Spleen (tissue), 11 donors: ENCODE results near the gene PM20D2. TPM values are rescaled to one million over a fixed set of nuclear protein-coding genes. Genes with fewer than 3 reads are reported as not detected.

Experiments
- DNase-seq: peaks from one replicate; pipeline ENCODE4 v3.0.0-alpha.2; 2020
- H3K27ac ChIP-seq, 8 donors: fragments of 200-600 bp; sonication (generic) in 7 of 8; 1 replicate in 4 of 8; 2 replicates in 4 of 8; pipeline versions ENCODE4 v1.5.0 to v1.8.0; 2016 to 2021; ENCODE audit warnings: inconsistent platforms in 4 of 8, mild to moderate bottlenecking in 4 of 8, moderate library complexity in 1 of 8
- H3K27me3 ChIP-seq, 7 donors: fragments of 200-600 bp; sonication (generic) in 6 of 7; replicated peaks in 1 of 7; 1 replicate in 4 of 7; 2 replicates in 3 of 7; pipeline versions ENCODE4 v1.5.0 to v1.8.0; 2016 to 2021; ENCODE audit warnings: inconsistent platforms in 3 of 7, mild to moderate bottlenecking in 1 of 7
- H3K36me3 ChIP-seq, 6 donors: fragments of 200-600 bp; sonication (generic) in 5 of 6; 1 replicate in 4 of 6; 2 replicates in 2 of 6; pipeline versions ENCODE4 v1.5.0 to v1.8.0; 2016 to 2021; ENCODE audit warnings: inconsistent platforms in 2 of 6
- H3K4me1 ChIP-seq, 6 donors: fragments of 200-600 bp; sonication (generic) in 5 of 6; 1 replicate in 3 of 6; 2 replicates in 3 of 6; pipeline versions ENCODE4 v1.5.0 to v1.8.0; 2016 to 2021; ENCODE audit warnings: inconsistent platforms in 3 of 6
- H3K4me3 ChIP-seq, 8 donors: fragments of 200-600 bp; sonication (generic) in 7 of 8; 1 replicate in 4 of 8; 2 replicates in 4 of 8; pipeline versions ENCODE4 v1.5.0 to v1.8.0; 2016 to 2021; ENCODE audit warnings: inconsistent platforms in 4 of 8, mild to moderate bottlenecking in 4 of 8, moderate library complexity in 2 of 8
- H3K9me3 ChIP-seq, 8 donors: fragments of 200-600 bp; sonication (generic) in 7 of 8; 1 replicate in 4 of 8; 2 replicates in 4 of 8; pipeline versions ENCODE4 v1.5.0 to v1.8.0; 2016 to 2021; ENCODE audit warnings: inconsistent platforms in 4 of 8
- POLR2A ChIP-seq, 3 donors: fragments of 450-650 bp; IDR thresholded peaks; one replicate each; pipeline ENCODE4 v1.5.1; 2017; ENCODE audit warnings: antibody characterized with exemption in 3 of 3, mild to moderate bottlenecking in 1 of 3
- POLR2AphosphoS5 ChIP-seq, 3 donors: sonication (generic); formaldehyde crosslinking; IDR thresholded peaks; one replicate each; pipeline ENCODE4 v1.5.1; 2017; ENCODE audit warnings: antibody characterized with exemption in 3 of 3
- WGBS, 5 donors: extraction: QIAGEN DNeasy Blood & Tissue Kit in 3 of 5; methylation state at CpG; one replicate each; pipeline versions ENCODE4 v1.1.5 to v1.1.7; 2013 to 2018; 5-methylcytosine and 5-hydroxymethylcytosine counted together
- intact Hi-C: fragments of 100-400 bp; cut with DNase I; formaldehyde crosslinking; loops from one replicate; pipeline ENCODE4 v1.15.0; 2023; ENCODE audit warnings: low total_unique reads
- polyA plus RNA-seq, 3 donors: library from polyadenylated mRNA; stranded (reverse); fragments of 200-250 nt; gene quantifications; one replicate each; pipeline ENCODE4 v1.2.1, GENCODE V29; 2013
- total RNA-seq, 7 donors: library from RNA; depleted of rRNA in 3 of 7; stranded (reverse); fragments of >200 nt in 3 of 7; fragmentation: NEBNext Ultra II Directional in 4 of 7; extraction: Animal tissue kit (Norgen Biotek cat#: 25700) in 4 of 7; gene quantifications; one replicate each; pipeline versions ENCODE4 v1.1.0 to v1.2.1, GENCODE V29; 2016 to 2021
- TF ChIP-seq, protein P1 (sequence below), 11 experiments: fragments of 200-600 bp in 7 of 11; fragments of 450-650 bp in 4 of 11; sonication (generic) in 4 of 11; IDR thresholded peaks in 8 of 11; conservative IDR thresholded peaks in 3 of 11; 1 replicate in 7 of 11; 2 replicates in 4 of 11; pipeline versions ENCODE4 v1.4.0 to v1.8.0; 2016 to 2021; ENCODE audit warnings: antibody characterized with exemption in 11 of 11, inconsistent platforms in 4 of 11, mild to moderate bottlenecking in 1 of 11
- donor health status: healthy with polysubstance abuse.
- donor health status: DM: no; HTN: no; CAD: no; lungs with moderate emphysema.
- donor health status: DM: no; HTN: no; CAD: no.
- donor health status: Bipolar disorder and iron deficiency.
- donor health status: healthy.
- donor health status: DM: no; HTN: no; CAD: no.
- donor health status: DM: yes; HTN: yes; CAD: no.

The PM20D2 gene
- total and polyA plus RNA-seq, 10 donors = 5.6 to 14.6 (median 7.3) TPM

DNA sequence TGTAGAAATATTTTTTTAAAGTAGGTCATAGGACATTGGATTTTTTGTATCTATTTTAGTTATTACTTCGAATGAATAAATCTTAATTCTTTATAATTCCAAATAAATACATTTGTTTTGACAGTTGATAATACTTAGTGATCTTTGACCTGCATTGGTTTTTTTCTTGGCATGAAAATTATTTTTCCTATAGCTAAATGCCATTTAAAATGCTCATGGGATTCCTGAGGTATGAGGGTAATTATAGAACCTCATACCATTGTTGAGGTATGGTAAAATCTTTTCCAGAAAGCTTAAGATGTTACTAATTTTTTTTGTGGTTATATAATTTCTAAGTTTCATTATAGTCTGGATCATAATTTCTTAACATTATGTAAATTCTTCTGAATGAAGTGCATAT, 8.3 kb downstream of the PM20D2 start:
- H3K4me1 ChIP-seq = no peaks in the 10 kb centered on the region
- H3K4me3 ChIP-seq = no peak overlapping the region
- intact Hi-C loops = no loop called here
- DNase-seq = no peak
- TF ChIP-seq POLR2AphosphoS5 (IDR thresholded peaks at IDR 0.05) = no peak
- TF ChIP-seq POLR2A (IDR thresholded peaks at IDR 0.05) = no peak
- TF ChIP-seq, protein P1, sequence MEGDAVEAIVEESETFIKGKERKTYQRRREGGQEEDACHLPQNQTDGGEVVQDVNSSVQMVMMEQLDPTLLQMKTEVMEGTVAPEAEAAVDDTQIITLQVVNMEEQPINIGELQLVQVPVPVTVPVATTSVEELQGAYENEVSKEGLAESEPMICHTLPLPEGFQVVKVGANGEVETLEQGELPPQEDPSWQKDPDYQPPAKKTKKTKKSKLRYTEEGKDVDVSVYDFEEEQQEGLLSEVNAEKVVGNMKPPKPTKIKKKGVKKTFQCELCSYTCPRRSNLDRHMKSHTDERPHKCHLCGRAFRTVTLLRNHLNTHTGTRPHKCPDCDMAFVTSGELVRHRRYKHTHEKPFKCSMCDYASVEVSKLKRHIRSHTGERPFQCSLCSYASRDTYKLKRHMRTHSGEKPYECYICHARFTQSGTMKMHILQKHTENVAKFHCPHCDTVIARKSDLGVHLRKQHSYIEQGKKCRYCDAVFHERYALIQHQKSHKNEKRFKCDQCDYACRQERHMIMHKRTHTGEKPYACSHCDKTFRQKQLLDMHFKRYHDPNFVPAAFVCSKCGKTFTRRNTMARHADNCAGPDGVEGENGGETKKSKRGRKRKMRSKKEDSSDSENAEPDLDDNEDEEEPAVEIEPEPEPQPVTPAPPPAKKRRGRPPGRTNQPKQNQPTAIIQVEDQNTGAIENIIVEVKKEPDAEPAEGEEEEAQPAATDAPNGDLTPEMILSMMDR (IDR thresholded peaks at IDR 0.05 in 8 of 11, conservative IDR thresholded peaks at IDR 0.05 in 3 of 11) = no peak
- 91 to 98% (median 96%) methylated on average over 1 of the region's 1 CpG for WGBS, 5 donors
- no peaks in the 10 kb centered on the region for H3K9me3 ChIP-seq
- no peaks in the 10 kb centered on the region for H3K27me3 ChIP-seq
- H3K27ac ChIP-seq = no peak overlapping the region
- H3K36me3 ChIP-seq = peaks cover 0 to 65% (median 0%) of the 10 kb centered on the region in 6 donors

DNA sequence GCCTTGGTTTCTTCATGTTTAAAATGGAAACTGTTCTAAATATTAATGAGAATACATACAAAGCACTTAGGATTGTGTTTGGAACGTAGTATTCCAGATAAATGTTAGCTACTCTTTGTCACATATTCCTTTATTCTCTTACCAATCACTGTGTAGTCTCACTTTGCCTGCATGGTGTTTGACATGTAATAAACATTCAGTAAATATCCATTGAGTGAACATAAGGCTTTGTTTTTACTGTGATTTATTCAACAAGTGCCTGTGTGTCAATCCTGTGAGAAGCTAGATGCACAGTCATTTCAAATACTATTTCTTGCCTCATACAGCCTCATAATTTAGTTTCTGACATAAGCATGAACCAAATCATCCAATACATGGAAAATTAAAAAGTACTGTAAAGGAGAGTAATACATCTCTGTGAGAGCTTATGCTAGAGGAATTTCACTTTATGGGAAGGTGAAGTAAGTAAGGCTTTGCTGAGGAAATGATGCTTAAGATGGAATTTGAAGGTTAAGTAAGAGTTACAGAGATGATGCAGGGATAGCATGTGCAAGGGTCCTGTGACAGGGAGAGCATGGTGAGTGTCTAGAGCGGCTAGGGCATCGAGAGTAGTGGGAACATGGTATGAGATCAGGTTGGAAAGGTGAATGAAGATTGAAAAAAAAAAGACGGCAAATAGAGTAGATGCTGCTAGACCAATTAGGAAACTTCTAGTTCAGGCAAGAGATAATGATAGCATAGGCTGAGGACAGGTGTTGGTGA, 14.7 kb downstream of the PM20D2 start:
- 95 to 99% (median 96%) methylated on average over 4 of the region's 4 CpGs for WGBS, 5 donors
- intact Hi-C loops = no loop called here
- Histone ChIP-seq H3K27me3 (no peaks in the 10 kb centered on the region), H3K27ac (no peak overlapping the region), H3K4me1 (no peaks in the 10 kb centered on the region), H3K4me3 (no peak overlapping the region), H3K9me3 (no peaks in the 10 kb centered on the region), H3K36me3 (peaks cover 0 to 83% (median 37%) of the 10 kb centered on the region in 6 donors)
- DNase-seq = no peak
- TF ChIP-seq, protein P1 (IDR thresholded peaks at IDR 0.05 in 8 of 11, conservative IDR thresholded peaks at IDR 0.05 in 3 of 11) = no peak
- TF ChIP-seq POLR2A (IDR thresholded peaks at IDR 0.05) = no peak
- TF ChIP-seq POLR2AphosphoS5 (IDR thresholded peaks at IDR 0.05) = no peak

DNA sequence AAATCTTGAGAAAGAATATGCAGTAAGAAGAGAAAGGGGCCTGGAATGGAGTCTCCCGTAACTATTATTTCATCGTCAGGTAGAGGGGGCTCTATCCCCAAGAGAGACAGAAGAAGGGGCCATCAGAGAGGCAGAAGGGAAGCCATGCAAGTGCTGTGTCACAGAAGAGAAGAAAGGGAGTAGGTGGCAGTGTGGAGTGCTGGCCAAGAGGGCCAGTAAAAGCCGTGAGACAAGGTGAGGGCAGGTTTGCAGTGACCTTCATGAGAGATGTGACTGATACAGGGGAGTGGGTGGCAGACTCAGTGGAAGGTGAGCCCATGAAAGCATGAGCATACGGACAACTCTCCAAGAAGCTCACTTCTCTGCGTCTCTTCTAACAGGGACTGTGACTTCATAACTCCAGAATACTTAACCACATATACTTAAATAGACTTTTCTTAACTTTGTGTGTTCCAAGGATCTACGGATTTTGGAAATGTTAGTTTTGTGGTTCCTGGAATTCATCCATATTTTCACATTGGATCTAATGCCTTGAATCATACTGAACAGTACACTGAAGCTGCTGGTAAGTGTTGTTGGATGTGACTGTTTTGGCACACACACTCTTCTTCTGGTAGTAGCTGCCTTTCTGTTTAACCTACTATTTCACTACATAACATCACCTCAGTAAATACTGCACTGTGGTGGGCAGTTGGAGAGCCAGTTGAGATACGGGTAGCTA, 15.6 kb downstream of the PM20D2 start:
- Histone ChIP-seq H3K9me3 (no peaks in the 10 kb centered on the region), H3K36me3 (peaks cover 0 to 80% (median 37%) of the 10 kb centered on the region in 6 donors), H3K27ac (peak overlapping the region in 1 of 8 donors; percentile 7), H3K4me3 (no peak overlapping the region), H3K27me3 (no peaks in the 10 kb centered on the region), H3K4me1 (no peaks in the 10 kb centered on the region)
- 83 to 95% (median 91%) methylated on average over 7 of the region's 7 CpGs for WGBS, 5 donors
- no peak for DNase-seq
- intact Hi-C loops = no loop called here
- TF ChIP-seq POLR2A (IDR thresholded peaks at IDR 0.05) = no peak
- TF ChIP-seq, protein P1 (IDR thresholded peaks at IDR 0.05 in 8 of 11, conservative IDR thresholded peaks at IDR 0.05 in 3 of 11) = no peak
- no peak for TF ChIP-seq POLR2AphosphoS5 (IDR thresholded peaks at IDR 0.05)

DNA sequence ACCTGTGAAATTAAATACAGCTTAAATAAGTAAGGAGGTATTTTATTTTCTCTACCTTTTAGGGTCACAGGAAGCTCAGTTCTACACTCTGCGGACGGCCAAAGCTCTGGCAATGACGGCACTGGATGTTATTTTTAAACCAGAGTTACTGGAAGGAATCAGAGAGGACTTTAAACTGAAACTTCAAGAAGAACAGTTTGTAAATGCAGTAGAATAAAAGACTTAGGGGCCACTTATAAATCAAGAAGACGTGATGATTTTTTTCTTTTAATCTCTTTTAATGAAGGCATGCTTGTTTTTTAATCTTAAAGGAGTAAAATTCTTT, 16.2 kb downstream of the PM20D2 start:
- Histone ChIP-seq H3K9me3 (no peaks in the 10 kb centered on the region), H3K4me1 (no peaks in the 10 kb centered on the region), H3K27ac (peak overlapping the region in 1 of 8 donors; percentile 7), H3K4me3 (no peak overlapping the region), H3K36me3 (peaks cover 0 to 79% (median 37%) of the 10 kb centered on the region in 6 donors), H3K27me3 (no peaks in the 10 kb centered on the region)
- no peak for DNase-seq
- WGBS, 5 donors = 85 to 92% (median 87%) methylated on average over 4 of the region's 4 CpGs
- intact Hi-C loops = no loop called here
- TF ChIP-seq POLR2AphosphoS5 (IDR thresholded peaks at IDR 0.05) (no peak), POLR2A (IDR thresholded peaks at IDR 0.05) (no peak)
- TF ChIP-seq, protein P1 (IDR thresholded peaks at IDR 0.05 in 8 of 11, conservative IDR thresholded peaks at IDR 0.05 in 3 of 11) = no peak
